Hepatocyte (in vitro differentiated cells): ENCODE results near the gene GDPD3.
A peak's percentile ranks its signal among the peaks of the same experiment; 100 is the strongest.

ENCODE experiments used
- EZH2 ChIP-seq: fragments of 200-600 bp; sonication (generic); IDR thresholded peaks from 2 replicates; pipeline ENCODE4 v1.6.1; 2016; ENCODE audit warnings: antibody characterized with exemption, mild to moderate bottlenecking, borderline replicate concordance
- EZH2phosphoT487 ChIP-seq: fragments of 200-600 bp; sonication (generic); IDR thresholded peaks from one replicate; pipeline ENCODE4 v1.6.1; 2018; ENCODE audit warnings: antibody characterized with exemption, mild to moderate bottlenecking, low read depth, moderate library complexity; ENCODE audit not compliant: unreplicated experiment, severe bottlenecking
- TF ChIP-seq, protein P1 (sequence below): fragments of 200-600 bp; sonication (generic); IDR thresholded peaks from 2 replicates; pipeline ENCODE4 v1.5.1; 2016; ENCODE audit warnings: antibody characterized with exemption, mild to moderate bottlenecking; ENCODE audit not compliant: poor library complexity

DNA sequence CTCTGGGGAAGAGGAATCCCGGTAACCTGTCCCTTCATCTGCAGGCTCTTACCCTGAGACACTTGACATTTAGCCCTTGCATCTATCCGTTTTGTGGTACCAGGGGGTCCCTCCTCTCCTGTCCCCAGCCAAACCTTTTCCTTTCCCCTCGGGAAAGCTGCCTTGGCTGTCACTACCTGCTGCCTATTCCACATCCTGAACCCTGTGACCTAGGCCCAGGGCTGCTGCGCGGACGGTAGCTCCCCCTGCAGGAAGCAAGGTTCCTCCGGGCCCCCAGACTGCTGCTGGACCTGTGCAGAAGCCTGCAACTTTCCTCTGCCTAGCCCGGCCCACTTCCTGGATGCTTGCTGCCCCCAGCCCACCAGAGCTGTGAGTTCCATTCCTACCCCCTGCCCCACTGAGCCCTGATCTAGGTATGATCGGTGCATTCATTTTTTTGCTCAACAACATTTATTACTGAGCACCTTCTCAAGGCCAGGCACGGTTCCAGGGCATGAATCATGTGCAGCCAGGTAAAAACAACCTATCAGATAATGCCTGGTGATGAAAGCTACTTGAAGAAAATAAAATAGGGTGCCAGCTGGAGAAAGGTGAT is 58.3 kb downstream of the GDPD3 start:
- TF ChIP-seq, protein P1, sequence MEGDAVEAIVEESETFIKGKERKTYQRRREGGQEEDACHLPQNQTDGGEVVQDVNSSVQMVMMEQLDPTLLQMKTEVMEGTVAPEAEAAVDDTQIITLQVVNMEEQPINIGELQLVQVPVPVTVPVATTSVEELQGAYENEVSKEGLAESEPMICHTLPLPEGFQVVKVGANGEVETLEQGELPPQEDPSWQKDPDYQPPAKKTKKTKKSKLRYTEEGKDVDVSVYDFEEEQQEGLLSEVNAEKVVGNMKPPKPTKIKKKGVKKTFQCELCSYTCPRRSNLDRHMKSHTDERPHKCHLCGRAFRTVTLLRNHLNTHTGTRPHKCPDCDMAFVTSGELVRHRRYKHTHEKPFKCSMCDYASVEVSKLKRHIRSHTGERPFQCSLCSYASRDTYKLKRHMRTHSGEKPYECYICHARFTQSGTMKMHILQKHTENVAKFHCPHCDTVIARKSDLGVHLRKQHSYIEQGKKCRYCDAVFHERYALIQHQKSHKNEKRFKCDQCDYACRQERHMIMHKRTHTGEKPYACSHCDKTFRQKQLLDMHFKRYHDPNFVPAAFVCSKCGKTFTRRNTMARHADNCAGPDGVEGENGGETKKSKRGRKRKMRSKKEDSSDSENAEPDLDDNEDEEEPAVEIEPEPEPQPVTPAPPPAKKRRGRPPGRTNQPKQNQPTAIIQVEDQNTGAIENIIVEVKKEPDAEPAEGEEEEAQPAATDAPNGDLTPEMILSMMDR: peak; percentile 40
- TF ChIP-seq EZH2phosphoT487: no peak
- no peak for TF ChIP-seq EZH2
